Panc1 (cell line): ENCODE results near the gene FAM3C. TPM values are rescaled to one million over a fixed set of nuclear protein-coding genes. Genes with fewer than 3 reads are reported as not detected.

Experiments
- ATAC-seq: fragments of 200-7000 bp; cut with Tn5 transposase; 2 replicates; pipeline ENCODE4 v1.9.1; 2020; ENCODE audit warnings: mild to moderate bottlenecking, moderate library complexity
- BruUV-seq: library from RNA; stranded (reverse); fragments of 400-500 nt; replicated peaks from 2 replicates; lab custom pipeline; 2021; lab: Mats Ljungman, UMichigan
- CTCF ChIA-PET: fragments of 300-600 bp; sonication (Branson Sonifier 250); formaldehyde crosslinking; loops from one replicate; lab custom pipeline; 2022; ENCODE audit warnings: antibody characterized with exemption; lab: Charles Lee
- POLR2A ChIA-PET: fragments of 300-600 bp; sonication (Branson Sonifier 250); formaldehyde crosslinking; loops from one replicate; lab custom pipeline; 2022; ENCODE audit warnings: antibody characterized with exemption; lab: Charles Lee
- DNase-seq: peaks from one replicate; pipeline ENCODE4 v3.0.0-alpha.2; 2010; ENCODE audit warnings: low read depth, low spot score
- H3K27ac ChIP-seq: 2 replicates; pipeline ENCODE4 v1.5.1; 2011; ENCODE audit warnings: mild to moderate bottlenecking, low read length, inconsistent platforms
- H3K27me3 ChIP-seq: fragments of 200-500 bp; sonication (Bioruptor generic); 2 replicates; pipeline ENCODE4 v1.6.0; 2014; ENCODE audit warnings: low read length, inconsistent platforms; ENCODE audit not compliant: control insufficient read depth, insufficient read depth
- H3K36me3 ChIP-seq: fragments of 200-500 bp; sonication (Bioruptor generic); 2 replicates; pipeline ENCODE4 v1.5.1; 2014; ENCODE audit warnings: inconsistent platforms, mild to moderate bottlenecking, low read length, moderate library complexity; ENCODE audit not compliant: control insufficient read depth, insufficient read depth
- H3K4me1 ChIP-seq: 2 replicates; pipeline ENCODE4 v1.5.1; 2011; ENCODE audit warnings: inconsistent platforms, mild to moderate bottlenecking, low read length, moderate library complexity; ENCODE audit not compliant: control insufficient read depth, insufficient read depth
- H3K4me3 ChIP-seq, 2 experiments: 2 replicates each; pipeline ENCODE4 v1.5.1; 2011 to 2012; ENCODE audit warnings: low read depth in 2 of 2, low read length in 2 of 2, mild to moderate bottlenecking in 2 of 2, inconsistent platforms in 1 of 2, moderate library complexity in 1 of 2
- H3K9me3 ChIP-seq: fragments of 200-500 bp; sonication (Bioruptor generic); 2 replicates; pipeline ENCODE4 v1.5.1; 2014; ENCODE audit warnings: low read depth, mild to moderate bottlenecking, inconsistent platforms, low read length, moderate library complexity; ENCODE audit not compliant: control insufficient read depth, insufficient read depth
- CTCF ChIP-seq: fragments of 450-650 bp; IDR thresholded peaks from 2 replicates; pipeline ENCODE4 v1.5.1; 2017; ENCODE audit warnings: mild to moderate bottlenecking
- POLR2AphosphoS5 ChIP-seq: IDR thresholded peaks from 2 replicates; pipeline ENCODE4 v1.6.1; 2012; ENCODE audit warnings: mild to moderate bottlenecking, low read depth, low read length, moderate library complexity
- SIN3A ChIP-seq: IDR thresholded peaks from 2 replicates; pipeline ENCODE4 v1.6.1; 2012; ENCODE audit warnings: low read depth, mild to moderate bottlenecking, low read length, moderate library complexity, borderline replicate concordance; ENCODE audit not compliant: insufficient read depth
- TCF7L2 ChIP-seq: IDR thresholded peaks from 2 replicates; pipeline ENCODE4 v1.6.1; 2011; ENCODE audit warnings: mild to moderate bottlenecking, low read depth, low read length, inconsistent platforms
- in situ Hi-C: cut with HindIII; loops from 2 replicates; pipeline ENCODE4 v1.10.0; 2016; ENCODE audit warnings: low sequenced_read_pairs, low pct_unique_long_range_greater_than_20kb
- intact Hi-C: fragments of 100-400 bp; cut with micrococcal nuclease; formaldehyde crosslinking; loops from one replicate; pipeline ENCODE4 v1.10.0; 2022; ENCODE audit not compliant: unreplicated experiment
- total RNA-seq: library from RNA; stranded (reverse); gene quantifications from one replicate; pipeline ENCODE4 v1.2.1, GENCODE V29; 2021; ENCODE audit not compliant: unreplicated experiment
- TF ChIP-seq, protein P1 (sequence below), 2 experiments: IDR thresholded peaks; 2 replicates each; pipeline ENCODE4 v1.6.1; 2011 to 2012; ENCODE audit warnings: low read depth in 2 of 2, control low read depth in 1 of 2, low read length in 1 of 2, mild to moderate bottlenecking in 1 of 2, moderate library complexity in 1 of 2; ENCODE audit not compliant: insufficient read depth in 1 of 2

Gene FAM3C
- total RNA-seq, 1 experiment from 2014 or later = 55.4 TPM

DNA sequence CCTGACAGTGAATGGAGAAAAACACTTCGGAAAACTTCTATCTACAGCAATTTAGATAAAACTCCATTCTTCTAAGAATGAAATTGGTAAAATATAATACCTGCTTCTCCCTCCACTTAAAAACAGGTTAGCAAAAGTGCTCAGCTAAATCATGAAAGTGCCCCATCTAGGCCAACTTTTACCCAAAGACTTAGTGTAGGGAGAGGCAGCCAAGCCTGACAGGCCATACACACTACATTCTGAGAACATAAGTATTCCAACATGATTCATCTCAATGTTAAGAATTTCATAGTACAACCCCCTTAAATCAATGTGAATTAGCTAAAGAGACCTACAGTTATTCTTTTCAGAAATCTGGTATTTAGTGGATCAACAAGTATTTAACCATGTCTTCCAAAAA, 7.2 kb downstream of the FAM3C start:
- intact Hi-C loops = no loop called here
- Histone ChIP-seq H3K4me1 (peaks cover 8% of the 10 kb centered on the region; the same call in 1 of the 2 replicates), H3K36me3 (no peaks in the 10 kb centered on the region; the same call in 1 of the 2 replicates), H3K27me3 (no peaks in the 10 kb centered on the region), H3K9me3 (no peaks in the 10 kb centered on the region), H3K4me3 (no peak overlapping the region), H3K27ac (no peak overlapping the region)
- BruUV-seq = no TSS peak
- ATAC-seq = no peak
- ChIA-PET POLR2A (interaction anchor here (1.0 kb wide), 1 partner anchor 10 kb away, joined by 4 read pairs; no protein-coding TSS in a partner anchor), CTCF (no interaction called here)
- no peak for TF ChIP-seq SIN3A
- no peak for TF ChIP-seq TCF7L2
- TF ChIP-seq POLR2AphosphoS5 = no peak
- TF ChIP-seq, protein P1, sequence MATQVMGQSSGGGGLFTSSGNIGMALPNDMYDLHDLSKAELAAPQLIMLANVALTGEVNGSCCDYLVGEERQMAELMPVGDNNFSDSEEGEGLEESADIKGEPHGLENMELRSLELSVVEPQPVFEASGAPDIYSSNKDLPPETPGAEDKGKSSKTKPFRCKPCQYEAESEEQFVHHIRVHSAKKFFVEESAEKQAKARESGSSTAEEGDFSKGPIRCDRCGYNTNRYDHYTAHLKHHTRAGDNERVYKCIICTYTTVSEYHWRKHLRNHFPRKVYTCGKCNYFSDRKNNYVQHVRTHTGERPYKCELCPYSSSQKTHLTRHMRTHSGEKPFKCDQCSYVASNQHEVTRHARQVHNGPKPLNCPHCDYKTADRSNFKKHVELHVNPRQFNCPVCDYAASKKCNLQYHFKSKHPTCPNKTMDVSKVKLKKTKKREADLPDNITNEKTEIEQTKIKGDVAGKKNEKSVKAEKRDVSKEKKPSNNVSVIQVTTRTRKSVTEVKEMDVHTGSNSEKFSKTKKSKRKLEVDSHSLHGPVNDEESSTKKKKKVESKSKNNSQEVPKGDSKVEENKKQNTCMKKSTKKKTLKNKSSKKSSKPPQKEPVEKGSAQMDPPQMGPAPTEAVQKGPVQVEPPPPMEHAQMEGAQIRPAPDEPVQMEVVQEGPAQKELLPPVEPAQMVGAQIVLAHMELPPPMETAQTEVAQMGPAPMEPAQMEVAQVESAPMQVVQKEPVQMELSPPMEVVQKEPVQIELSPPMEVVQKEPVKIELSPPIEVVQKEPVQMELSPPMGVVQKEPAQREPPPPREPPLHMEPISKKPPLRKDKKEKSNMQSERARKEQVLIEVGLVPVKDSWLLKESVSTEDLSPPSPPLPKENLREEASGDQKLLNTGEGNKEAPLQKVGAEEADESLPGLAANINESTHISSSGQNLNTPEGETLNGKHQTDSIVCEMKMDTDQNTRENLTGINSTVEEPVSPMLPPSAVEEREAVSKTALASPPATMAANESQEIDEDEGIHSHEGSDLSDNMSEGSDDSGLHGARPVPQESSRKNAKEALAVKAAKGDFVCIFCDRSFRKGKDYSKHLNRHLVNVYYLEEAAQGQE (IDR thresholded peaks at IDR 0.05; ENCODE audit: insufficient read depth in 1 of 2, low read depth in 2 of 2, low read length in 1 of 2) = no peak
- no peak for TF ChIP-seq CTCF
- in situ Hi-C loops = no loop called here
- DNase-seq = no peak

GRCh38 chr7:121385800-121386179, 10.3 kb downstream of the FAM3C start:
- in situ Hi-C loops (no loop called here), intact Hi-C loops (no loop called here)
- BruUV-seq = no TSS peak
- POLR2A ChIA-PET = no interaction called here
- H3K4me3 ChIP-seq = no peak overlapping the region
- TF ChIP-seq, protein P1 (IDR thresholded peaks at IDR 0.05; ENCODE audit: insufficient read depth in 1 of 2, low read depth in 2 of 2, low read length in 1 of 2) = no peak
- TF ChIP-seq SIN3A (no peak), CTCF (no peak), TCF7L2 (no peak), POLR2AphosphoS5 (no peak)
- DNase-seq = no peak
- H3K27me3 ChIP-seq = no peaks in the 10 kb centered on the region
- H3K36me3 ChIP-seq = peaks cover 4% of the 10 kb centered on the region; the same call in 1 of the 2 replicates
- H3K27ac ChIP-seq = no peak overlapping the region
- peaks cover 8% of the 10 kb centered on the region; the same call in 1 of the 2 replicates for H3K4me1 ChIP-seq
- no peaks in the 10 kb centered on the region for H3K9me3 ChIP-seq
- CTCF ChIA-PET = no interaction called here
- ATAC-seq = peak; percentile 48; the same call in 1 of the 2 replicates
